Activated naive CD4-positive, alpha-beta T cell treated with anti-CD3 and anti-CD28 coated beads, Interleukin-2, amount 10 ng/mL, durations not matched to agents 7 days and 5 days (primary cell): ENCODE measurements around the gene CARNS1.
"Not testable (repeated sequence)": the region's sequence is repeated elsewhere in the genome, so short reads cannot be mapped to it uniquely, and the experiment has no call there.

Experiments used
- CTCF ChIA-PET: fragments of 350-600 bp; sonication (Branson Sonifier 250); formaldehyde crosslinking; loops from one replicate; lab custom pipeline; 2021; ENCODE audit warnings: antibody characterized with exemption; lab: Charles Lee
- DNase-seq: peaks from one replicate; pipeline ENCODE4 v3.0.0-alpha.2; 2020
- H3K27ac Mint-ChIP-seq: one replicate; pipeline ENCODE4 v1.8.0; 2021; ENCODE audit warnings: mild to moderate bottlenecking, moderate library complexity, mixed read lengths
- H3K27me3 Mint-ChIP-seq: one replicate; pipeline ENCODE4 v1.8.0; 2021; ENCODE audit warnings: mild to moderate bottlenecking, mixed read lengths
- H3K36me3 Mint-ChIP-seq: one replicate; pipeline ENCODE4 v1.8.0; 2021; ENCODE audit warnings: mixed read lengths
- H3K4me1 Mint-ChIP-seq: one replicate; pipeline ENCODE4 v1.8.0; 2021; ENCODE audit warnings: mixed read lengths
- H3K4me3 Mint-ChIP-seq: one replicate; pipeline ENCODE4 v1.8.0; 2021; ENCODE audit warnings: mild to moderate bottlenecking, moderate library complexity, mixed read lengths
- H3K9me3 Mint-ChIP-seq: one replicate; pipeline ENCODE4 v1.8.0; 2021; ENCODE audit warnings: mixed read lengths

CARNS1 gene

DNA sequence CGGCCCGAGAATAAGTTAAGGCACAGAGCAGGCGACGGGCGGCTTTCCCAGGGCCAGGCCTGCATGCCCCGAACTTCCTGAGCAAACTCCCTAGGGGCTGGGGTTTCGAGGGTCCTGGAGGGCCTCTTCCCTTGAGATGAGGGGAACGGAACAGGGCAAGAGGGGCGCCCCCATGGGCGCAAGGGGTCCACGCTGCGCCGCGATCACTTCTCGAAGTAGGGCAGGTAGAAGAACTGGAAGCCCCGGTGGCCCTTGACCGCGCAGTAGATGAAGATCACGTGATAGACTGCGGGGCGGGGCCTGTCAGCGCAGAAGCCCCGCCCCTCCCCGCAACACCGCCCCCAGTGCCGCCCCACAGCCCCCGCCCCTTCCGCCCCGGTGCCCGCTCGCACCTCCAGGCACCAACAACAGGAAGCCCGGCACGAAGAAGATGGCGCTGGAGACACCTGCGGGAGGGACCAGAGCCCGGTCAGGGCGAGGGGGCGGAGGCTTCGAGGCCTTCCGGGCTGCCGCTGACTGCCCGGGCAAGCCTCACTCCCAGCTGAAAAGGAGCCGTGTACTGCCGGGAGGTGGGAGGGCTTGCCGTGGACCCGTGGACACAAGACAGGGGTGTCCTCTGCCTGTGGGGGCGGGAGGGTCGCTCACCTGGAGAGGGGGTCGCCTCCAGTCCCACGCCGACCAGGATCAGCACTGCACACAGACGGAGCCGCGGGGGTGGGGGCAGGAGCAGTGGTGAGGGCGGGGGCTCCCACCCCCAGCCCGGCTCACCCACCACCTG lies 49.1 kb downstream of the CARNS1 start:
- H3K27me3 Mint-ChIP-seq = peaks cover 13% of the 10 kb centered on the region

DNA sequence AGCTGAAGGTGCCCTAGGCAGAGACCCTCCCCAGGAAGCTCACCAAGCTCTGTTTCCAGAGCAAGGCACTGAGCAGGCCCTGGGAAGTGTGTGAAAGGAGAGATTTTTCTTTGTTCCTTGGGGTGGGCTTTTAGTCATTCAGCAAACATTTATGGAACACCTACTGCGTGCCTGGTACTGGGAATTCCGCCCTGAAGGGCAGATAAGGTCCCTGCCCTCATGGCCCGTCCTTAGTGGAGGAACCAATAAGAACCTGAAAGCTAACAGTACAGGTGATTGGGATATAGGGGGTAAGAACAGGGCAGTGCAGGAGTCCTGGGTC lies 49.7 kb downstream of the CARNS1 start:
- Mint-ChIP-seq H3K4me1 (peaks cover 48% of the 10 kb centered on the region), H3K36me3 (peaks cover 8% of the 10 kb centered on the region), H3K27me3 (peaks cover 9% of the 10 kb centered on the region), H3K4me3 (peak overlapping the region; percentile 80), H3K27ac (peak overlapping the region; percentile 93), H3K9me3 (no peaks in the 10 kb centered on the region)
- CTCF ChIA-PET = interaction anchor here (0.7 kb wide), 1 partner anchor 27 kb away, joined by 3 read pairs; the partner anchor contains the start of gene PTPRCAP
- DNase-seq = no peak

More for the DNA sequence above, 49.1 kb downstream of the CARNS1 start:
- Mint-ChIP-seq H3K27ac (peak overlapping the region; percentile 93), H3K36me3 (peaks cover 8% of the 10 kb centered on the region), H3K4me1 (peaks cover 49% of the 10 kb centered on the region), H3K9me3 (no peaks in the 10 kb centered on the region), H3K4me3 (peak overlapping the region; percentile 80)
- CTCF ChIA-PET = interaction anchor here (0.7 kb wide), 1 partner anchor 27 kb away, joined by 3 read pairs; the partner anchor contains the start of gene PTPRCAP
- peak; percentile 96 for DNase-seq

DNA sequence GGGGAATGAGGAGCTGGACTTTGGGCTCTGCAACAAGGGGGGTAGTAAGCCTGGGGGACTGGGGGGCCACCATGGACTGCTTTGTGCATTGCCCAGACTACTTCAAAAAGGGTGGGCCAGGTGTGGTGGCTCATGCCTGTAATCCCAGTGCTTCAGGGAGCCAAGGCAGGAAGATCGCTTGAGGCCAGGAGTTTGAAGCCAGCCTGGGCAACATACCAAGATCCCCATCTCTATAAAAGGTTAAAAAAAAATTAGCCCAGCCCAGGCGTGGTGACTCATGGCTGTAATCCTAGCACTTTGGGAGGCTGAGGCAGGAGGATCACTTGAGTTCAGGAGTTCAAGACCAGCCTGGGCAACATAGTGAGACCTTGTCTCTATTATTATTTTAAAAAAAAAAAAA lies 50.1 kb downstream of the CARNS1 start:
- H3K9me3 Mint-ChIP-seq, H3K36me3 Mint-ChIP-seq, H3K27me3 Mint-ChIP-seq, DNase-seq: not testable (repeated sequence)
- Mint-ChIP-seq H3K4me3 (peak overlapping the region; percentile 80), H3K4me1 (peaks cover 46% of the 10 kb centered on the region), H3K27ac (peak overlapping the region; percentile 93)
- CTCF ChIA-PET = interaction anchor here (0.7 kb wide), 1 partner anchor 28 kb away, joined by 3 read pairs; the partner anchor contains the start of gene PTPRCAP

DNA sequence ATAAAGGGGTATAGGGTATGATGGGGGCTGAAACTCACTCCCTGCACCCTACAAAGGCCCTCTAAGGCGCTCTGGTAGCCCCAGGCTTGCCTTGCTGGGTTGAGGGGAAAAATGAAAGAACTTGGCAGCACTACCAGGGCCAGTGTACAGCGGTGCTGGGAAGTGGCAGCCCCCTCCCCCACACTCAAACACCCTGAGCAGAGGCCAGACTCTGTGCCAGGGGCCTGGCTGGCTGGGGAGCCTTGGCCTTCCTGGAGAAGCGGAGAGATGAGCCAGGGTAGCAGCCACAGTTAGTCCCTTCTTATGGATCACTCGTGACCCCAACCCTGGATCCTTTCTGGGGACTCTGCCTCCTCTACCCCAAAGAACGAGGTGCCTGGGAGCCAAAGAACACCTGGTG lies 50.9 kb downstream of the CARNS1 start:
- CTCF ChIA-PET = interaction anchor here (2.5 to 2.6 kb wide), 2 partner anchors 27 to 65 kb away, joined by 9 to 14 read pairs; partner anchors contain the start of gene PPP1CA
- Mint-ChIP-seq H3K4me3 (peak overlapping the region; percentile 44), H3K27ac (peak overlapping the region; percentile 71), H3K27me3 (no peaks in the 10 kb centered on the region), H3K9me3 (no peaks in the 10 kb centered on the region), H3K4me1 (peaks cover 49% of the 10 kb centered on the region), H3K36me3 (peaks cover 8% of the 10 kb centered on the region)
- DNase-seq = no peak

DNA sequence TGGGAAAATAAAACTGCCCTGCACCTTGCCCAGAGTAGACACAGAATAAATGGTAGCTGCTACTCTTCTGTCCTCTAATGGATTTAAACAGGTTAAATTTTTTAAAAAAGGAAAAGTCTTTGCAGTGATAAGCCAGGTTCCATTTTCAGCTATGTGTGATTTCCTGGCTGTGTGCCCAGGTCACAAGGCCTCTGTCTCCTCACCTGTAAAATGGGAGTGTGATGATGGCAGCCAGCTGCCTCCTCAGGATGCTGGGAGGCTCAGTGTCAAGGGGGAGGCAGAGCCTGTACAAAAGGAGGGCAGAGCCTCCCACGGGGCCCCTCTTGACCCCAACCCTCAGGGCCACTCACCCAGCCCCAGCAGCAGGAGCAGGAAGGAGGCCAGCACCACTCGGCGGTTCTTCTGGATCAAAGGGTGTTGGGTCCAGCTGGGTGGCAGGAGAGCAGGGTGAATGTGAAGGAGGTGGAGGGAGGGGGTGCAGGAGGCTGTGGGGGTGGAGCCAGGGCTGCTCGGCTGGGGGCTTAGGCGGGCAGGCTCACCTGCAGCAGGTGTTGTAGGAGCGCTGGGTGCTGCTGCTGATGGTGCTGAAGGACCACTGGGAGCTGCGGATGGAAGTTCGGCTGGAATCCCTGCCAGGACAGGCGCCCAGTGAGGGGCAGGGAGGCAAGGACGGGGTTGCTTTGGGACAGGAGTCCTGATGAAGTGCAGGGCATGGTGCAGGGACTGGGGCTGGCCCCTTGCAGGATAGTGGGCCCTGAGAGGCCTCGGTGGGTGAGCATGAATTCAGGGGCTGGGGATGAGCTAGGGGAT lies 51.7 kb downstream of the CARNS1 start:
- Mint-ChIP-seq H3K4me1 (peaks cover 49% of the 10 kb centered on the region), H3K36me3 (peaks cover 8% of the 10 kb centered on the region), H3K27ac (peak overlapping the region; percentile 82), H3K27me3 (no peaks in the 10 kb centered on the region), H3K4me3 (peak overlapping the region; percentile 87), H3K9me3 (no peaks in the 10 kb centered on the region)
- no peak for DNase-seq
- CTCF ChIA-PET = interaction anchor here (1.1 to 2.6 kb wide), 4 partner anchors 28 to 73 kb away, joined by 3 to 14 read pairs (median 8); partner anchors contain the start of genes PPP1CA and PTPRCAP

DNA sequence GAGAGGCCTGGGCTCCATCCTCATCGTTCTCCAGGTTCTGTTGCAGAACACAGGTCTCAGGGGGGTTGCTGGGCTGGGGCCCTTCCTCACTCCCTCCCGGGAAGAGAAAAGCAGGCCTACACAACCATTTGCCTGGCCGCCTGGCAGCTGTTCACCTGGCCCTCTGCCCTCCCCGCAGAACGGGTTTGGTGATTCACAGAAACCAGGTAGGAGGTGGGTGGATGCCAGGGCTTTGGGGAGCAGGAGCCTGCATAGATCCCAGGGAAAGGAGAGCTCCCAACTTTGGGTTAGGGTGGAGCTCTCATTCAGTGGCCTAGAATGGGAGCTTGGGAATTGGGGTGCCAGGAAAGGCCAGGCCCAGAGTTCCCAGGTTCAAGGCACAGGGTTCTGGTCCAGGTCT lies 52.6 kb downstream of the CARNS1 start:
- H3K4me3 Mint-ChIP-seq = peak overlapping the region; percentile 87
- peak overlapping the region; percentile 87 for H3K27ac Mint-ChIP-seq
- CTCF ChIA-PET = interaction anchor here (1.1 to 2.6 kb wide), 10 partner anchors 12 to 85 kb away, joined by 3 to 14 read pairs (median 4); partner anchors contain the start of genes PPP1CA and PTPRCAP
- H3K4me1 Mint-ChIP-seq = peaks cover 49% of the 10 kb centered on the region
- H3K27me3 Mint-ChIP-seq = no peaks in the 10 kb centered on the region
- no peak for DNase-seq
- H3K36me3 Mint-ChIP-seq = peaks cover 8% of the 10 kb centered on the region
- no peaks in the 10 kb centered on the region for H3K9me3 Mint-ChIP-seq

DNA sequence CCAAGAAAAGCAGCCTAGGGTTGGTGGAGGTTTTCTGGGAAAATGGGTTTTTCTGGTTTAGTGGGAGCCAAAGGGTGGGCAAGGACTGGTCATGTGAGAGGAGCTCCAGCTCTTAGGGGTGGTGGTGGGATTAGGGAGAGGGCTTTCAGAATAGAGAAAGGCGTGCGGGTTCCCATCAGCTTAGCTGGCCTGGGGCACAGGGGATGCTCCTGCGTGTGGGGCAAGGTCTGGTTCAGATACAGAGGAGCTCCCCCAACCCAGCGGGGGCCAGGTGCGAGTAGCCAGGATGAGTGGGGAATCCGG lies 52.9 kb downstream of the CARNS1 start:
- H3K4me3 Mint-ChIP-seq = peak overlapping the region; percentile 87
- no peaks in the 10 kb centered on the region for H3K9me3 Mint-ChIP-seq
- peaks cover 8% of the 10 kb centered on the region for H3K36me3 Mint-ChIP-seq
- CTCF ChIA-PET = interaction anchor here (0.8 to 2.6 kb wide), 11 partner anchors 12 to 86 kb away, joined by 3 to 14 read pairs (median 3); partner anchors contain the start of genes PPP1CA and PTPRCAP
- peak overlapping the region; percentile 87 for H3K27ac Mint-ChIP-seq
- H3K4me1 Mint-ChIP-seq = peaks cover 47% of the 10 kb centered on the region
- H3K27me3 Mint-ChIP-seq = peaks cover 3% of the 10 kb centered on the region
- DNase-seq = no peak

DNA sequence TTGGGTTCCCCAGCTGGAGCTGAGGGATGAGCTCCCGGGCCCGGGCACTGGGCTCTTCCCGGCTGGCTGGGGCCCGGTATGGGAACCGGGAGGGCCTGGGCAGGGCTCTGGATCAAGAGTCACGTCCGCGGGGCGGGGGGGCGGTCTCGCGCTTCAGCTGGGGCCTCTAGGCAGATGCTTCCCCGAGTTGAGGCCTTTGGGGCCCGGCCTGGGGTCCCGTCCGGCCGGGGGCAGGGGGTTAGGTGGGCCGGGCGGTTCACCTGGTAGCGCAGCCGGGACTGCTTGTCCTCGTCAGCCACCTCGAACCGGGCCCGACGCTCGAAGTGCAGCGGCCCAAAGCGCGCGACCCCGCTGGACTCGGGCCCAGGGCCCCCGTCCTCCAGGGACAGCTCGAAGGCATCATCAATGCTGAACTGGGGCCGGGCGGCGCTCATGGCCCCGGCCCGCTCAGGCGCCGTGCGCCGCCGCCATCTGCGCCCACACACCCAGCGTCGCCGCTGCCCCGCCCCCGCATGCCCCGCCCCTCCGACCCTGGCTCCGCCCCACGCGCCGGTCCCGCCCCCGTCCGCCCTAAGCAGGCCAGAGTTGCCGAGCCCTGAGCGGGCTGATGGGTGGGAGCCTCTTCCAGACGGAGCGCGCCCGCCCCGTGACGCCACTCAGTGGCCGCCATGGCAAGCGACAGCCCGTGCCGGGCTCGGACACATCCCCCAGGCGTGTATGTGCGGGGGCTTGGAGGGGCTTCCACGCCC lies 53.5 kb downstream of the CARNS1 start, which contains the start of gene TMEM134:
Gene TMEM134, minus strand, starts transcription at position 493 of the 749 bp plus-strand sequence. Its CDS starts 59 bp downstream, at position 434.
- Mint-ChIP-seq H3K27me3 (peaks cover 5% of the 10 kb centered on the region), H3K4me3 (peak within 1 kb of the TSS; percentile 87), H3K9me3 (no peaks in the 10 kb centered on the region), H3K36me3 (peaks cover 8% of the 10 kb centered on the region), H3K4me1 (peaks cover 47% of the 10 kb centered on the region), H3K27ac (peak within 1 kb of the TSS; percentile 87)
- CTCF ChIA-PET = interaction anchor here (0.7 to 2.6 kb wide), 12 partner anchors 11 to 118 kb away, joined by 3 to 14 read pairs (median 3); partner anchors contain the start of genes PPP1CA and PTPRCAP
- peak; percentile 92 for DNase-seq

DNA sequence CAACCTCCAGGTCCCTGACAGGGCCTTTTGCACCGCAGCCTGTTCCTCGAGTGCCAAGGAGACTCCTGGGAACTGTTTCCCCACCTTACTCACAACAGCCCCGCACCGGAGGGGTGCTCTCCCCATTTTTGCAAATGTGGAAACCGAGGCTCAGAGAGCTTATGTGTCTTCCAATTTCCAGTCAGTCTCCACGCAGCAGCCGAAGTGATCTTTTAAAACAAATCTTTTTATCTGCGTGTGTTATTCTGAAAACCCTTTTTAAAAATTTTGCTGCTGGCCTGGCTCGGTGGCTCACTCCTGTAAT lies 54.0 kb downstream of the CARNS1 start:
- H3K27me3 Mint-ChIP-seq = peaks cover 5% of the 10 kb centered on the region
- no peaks in the 10 kb centered on the region for H3K9me3 Mint-ChIP-seq
- H3K4me1 Mint-ChIP-seq = peaks cover 42% of the 10 kb centered on the region
- peak overlapping the region; percentile 79 for H3K27ac Mint-ChIP-seq
- no peak for DNase-seq
- CTCF ChIA-PET = interaction anchor here (0.7 to 1.6 kb wide), 3 partner anchors 14 to 118 kb away, joined by 3 to 4 read pairs (median 3); partner anchors contain the start of genes AIP and PPP1CA
- peak overlapping the region; percentile 70 for H3K4me3 Mint-ChIP-seq
- peaks cover 8% of the 10 kb centered on the region for H3K36me3 Mint-ChIP-seq

DNA sequence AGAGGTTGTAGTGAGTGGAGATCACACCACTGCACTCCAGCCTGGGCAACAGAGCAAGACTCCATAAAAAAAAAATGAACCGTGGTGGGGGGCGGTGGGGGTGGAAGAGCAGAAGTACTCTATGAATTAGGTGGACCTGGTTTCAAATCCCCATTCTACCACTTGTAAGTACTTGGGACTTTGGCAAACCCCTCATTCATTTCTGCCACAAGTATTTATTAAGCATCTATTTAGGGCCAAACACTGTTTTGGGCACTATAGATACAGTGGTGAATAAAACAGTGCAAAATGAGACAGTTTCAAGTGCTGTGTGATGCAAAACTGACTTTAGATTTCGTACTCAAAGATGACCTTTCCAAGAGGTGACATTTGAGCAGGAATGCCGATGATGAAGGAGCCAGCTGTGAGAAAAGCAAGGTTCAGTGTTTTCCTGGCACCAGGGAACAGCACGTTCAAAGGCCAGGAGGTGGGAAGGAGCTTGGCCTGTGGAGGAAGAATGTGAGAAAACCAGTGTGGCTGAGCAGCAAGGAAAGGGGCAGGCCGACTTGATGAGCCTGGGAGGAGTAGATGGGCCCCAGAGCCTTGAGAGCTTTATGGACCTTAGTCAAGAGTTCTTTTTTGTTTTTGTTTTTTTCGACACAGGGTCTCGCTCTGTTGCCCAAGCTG lies 55.0 kb downstream of the CARNS1 start:
- DNase-seq = no peak
- Mint-ChIP-seq H3K36me3 (peaks cover 5% of the 10 kb centered on the region), H3K27me3 (peaks cover 6% of the 10 kb centered on the region), H3K27ac (no peak overlapping the region), H3K4me3 (peak overlapping the region; percentile 7), H3K9me3 (no peaks in the 10 kb centered on the region), H3K4me1 (peaks cover 33% of the 10 kb centered on the region)
- CTCF ChIA-PET = interaction anchor here (1.6 kb wide), 2 partner anchors 13 to 119 kb away, joined by 3 to 4 read pairs; partner anchors contain the start of gene AIP

DNA sequence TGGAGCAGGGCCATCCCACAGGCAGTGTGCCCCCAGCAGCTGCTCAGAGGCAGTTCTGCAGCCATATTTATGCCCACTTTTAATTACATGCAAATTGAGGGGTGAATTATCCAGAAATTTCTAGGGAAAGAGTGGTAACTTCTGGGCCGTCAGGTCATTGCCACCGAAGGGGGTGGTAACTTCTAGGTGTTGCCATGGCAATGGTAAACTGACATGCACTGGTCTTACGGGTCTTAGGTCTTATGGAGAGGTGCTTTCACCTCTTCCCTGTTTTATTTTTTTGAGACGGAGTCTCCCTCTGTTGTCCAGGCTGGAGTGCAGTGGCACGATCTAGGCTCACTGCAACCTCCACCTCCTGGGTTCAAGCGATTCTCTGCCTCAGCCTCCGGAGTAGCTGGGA lies 57.4 kb downstream of the CARNS1 start:
- DNase-seq = no peak
- no peak overlapping the region for H3K4me3 Mint-ChIP-seq
- peaks cover 1% of the 10 kb centered on the region for H3K36me3 Mint-ChIP-seq
- peaks cover 18% of the 10 kb centered on the region for H3K27me3 Mint-ChIP-seq
- CTCF ChIA-PET = no interaction called here
- H3K4me1 Mint-ChIP-seq = peaks cover 15% of the 10 kb centered on the region
- H3K9me3 Mint-ChIP-seq = no peaks in the 10 kb centered on the region
- H3K27ac Mint-ChIP-seq = no peak overlapping the region
